GM10266 (cell line): ENCODE measurements around the gene MAPK14.

Experiments used
- DNase-seq: peaks from one replicate; pipeline ENCODE4 v3.0.0; 2012; ENCODE audit errors: extremely low spot score
- TF ChIP-seq, protein P1 (sequence below): IDR thresholded peaks from 2 replicates; pipeline ENCODE4 v1.5.1; 2012; ENCODE audit warnings: mild to moderate bottlenecking, low read depth; ENCODE audit not compliant: control insufficient read depth, insufficient read depth; ENCODE audit errors: missing control alignments

Gene MAPK14

DNA sequence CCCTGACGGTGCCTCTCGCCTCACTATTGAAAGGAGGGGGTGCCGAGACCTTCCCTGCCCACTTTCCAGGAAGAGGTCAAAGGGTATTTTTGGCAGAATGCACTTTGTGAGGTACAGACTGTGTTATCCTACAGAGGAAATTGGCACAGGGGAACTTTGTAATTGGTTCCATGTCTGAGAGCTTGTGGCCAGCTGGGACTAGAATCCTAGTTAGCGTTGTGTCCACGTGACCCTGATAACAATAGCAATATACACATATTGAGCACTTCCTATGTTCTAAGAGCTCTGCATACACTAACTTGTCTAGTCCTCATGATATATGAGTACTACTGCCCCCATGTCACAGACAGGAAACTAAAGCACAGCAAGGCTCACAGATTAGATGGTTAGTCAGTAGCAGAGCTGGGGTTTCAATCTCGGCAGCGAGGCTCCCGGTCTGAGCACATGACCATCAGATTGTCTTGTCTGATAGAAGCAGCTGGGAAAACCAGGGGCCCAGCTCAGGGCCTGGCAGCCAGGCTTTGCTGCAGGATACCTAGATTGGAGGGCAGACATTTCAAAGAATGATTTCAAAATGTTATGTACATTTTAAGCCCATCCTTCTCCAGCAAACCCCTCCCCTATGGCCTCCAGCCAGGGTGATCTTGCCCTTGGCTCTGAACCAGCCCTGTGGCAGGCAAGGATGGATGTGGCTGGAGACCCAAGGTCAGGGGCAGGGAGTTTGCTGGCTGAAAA, 104.1 kb downstream of the MAPK14 start:
- DNase-seq = peak; percentile 85
- TF ChIP-seq, protein P1, sequence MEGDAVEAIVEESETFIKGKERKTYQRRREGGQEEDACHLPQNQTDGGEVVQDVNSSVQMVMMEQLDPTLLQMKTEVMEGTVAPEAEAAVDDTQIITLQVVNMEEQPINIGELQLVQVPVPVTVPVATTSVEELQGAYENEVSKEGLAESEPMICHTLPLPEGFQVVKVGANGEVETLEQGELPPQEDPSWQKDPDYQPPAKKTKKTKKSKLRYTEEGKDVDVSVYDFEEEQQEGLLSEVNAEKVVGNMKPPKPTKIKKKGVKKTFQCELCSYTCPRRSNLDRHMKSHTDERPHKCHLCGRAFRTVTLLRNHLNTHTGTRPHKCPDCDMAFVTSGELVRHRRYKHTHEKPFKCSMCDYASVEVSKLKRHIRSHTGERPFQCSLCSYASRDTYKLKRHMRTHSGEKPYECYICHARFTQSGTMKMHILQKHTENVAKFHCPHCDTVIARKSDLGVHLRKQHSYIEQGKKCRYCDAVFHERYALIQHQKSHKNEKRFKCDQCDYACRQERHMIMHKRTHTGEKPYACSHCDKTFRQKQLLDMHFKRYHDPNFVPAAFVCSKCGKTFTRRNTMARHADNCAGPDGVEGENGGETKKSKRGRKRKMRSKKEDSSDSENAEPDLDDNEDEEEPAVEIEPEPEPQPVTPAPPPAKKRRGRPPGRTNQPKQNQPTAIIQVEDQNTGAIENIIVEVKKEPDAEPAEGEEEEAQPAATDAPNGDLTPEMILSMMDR = no peak

DNA sequence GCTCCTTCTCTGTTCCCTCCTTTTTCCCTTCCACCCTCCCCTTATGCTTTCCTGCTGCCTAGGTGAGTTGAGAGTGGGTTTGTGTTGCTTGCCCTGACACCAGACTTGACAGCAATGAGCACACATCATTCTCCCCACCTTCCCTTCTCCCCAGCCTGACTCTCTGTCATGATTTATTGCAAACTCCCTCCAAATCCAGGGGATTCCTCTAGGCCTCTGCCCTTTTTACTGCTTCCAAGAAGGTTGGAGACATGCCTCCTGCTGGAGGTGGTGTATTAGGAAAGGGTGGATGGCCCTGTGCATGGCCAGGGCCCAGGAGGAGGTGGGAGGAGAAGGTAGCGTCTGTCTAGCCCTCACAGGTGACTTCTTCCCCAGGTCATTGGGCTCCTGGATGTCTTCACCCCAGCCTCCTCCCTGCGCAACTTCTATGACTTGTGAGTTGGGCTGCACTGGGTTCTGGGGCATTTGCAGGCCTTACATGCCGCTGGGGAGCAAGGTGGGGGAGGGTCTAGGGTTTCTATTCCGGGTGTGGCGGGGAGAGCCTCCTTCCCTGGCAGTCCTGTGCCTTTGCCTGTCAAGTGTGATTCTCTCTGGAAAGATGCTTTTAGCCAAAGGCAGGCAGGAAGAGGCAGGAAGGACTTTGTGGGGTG, 104.8 kb downstream of the MAPK14 start:
- DNase-seq = no peak
- TF ChIP-seq, protein P1 = no peak

DNA sequence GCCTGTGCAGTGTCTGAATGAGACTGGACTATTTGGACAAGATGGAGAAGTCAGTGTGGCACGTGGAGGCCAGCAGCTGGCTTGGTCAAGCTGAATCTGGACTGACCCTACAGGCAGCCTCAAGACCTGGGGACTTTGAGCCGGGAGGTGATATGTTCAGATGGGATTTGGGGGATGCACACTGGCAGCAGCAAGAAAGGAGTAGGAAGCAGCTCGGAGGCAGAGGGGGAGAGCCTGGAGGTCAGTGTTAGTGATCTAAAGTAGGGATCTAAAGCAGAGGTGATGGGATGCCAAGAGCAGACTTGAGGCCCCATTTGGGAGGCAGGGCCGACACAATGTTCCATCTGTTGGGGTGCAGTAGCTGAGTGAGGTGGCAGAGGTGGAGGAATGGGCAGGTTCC, 105.5 kb downstream of the MAPK14 start:
- no peak for DNase-seq
- TF ChIP-seq, protein P1 = no peak

DNA sequence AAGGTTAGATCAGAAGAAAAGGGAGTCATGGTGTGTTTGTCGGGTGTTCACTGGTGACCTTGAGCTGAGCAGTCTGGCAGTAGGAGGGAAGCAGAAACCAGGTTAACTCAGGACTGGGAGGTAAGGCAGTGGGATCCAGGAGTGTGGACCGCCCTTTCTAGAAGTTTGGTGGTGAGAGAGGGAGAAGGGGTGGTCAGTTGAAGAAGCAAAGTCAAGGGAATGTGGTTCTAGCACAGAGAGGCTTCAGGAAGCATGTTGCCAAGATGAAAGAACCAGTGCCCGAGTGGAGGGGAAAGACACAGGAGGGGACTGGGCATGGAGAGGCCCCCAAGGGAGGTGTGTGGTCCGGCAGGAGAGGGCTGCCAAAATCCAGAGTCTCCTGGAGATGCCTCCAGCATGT, 106.3 kb downstream of the MAPK14 start:
- TF ChIP-seq, protein P1 = no peak
- DNase-seq = no peak

DNA sequence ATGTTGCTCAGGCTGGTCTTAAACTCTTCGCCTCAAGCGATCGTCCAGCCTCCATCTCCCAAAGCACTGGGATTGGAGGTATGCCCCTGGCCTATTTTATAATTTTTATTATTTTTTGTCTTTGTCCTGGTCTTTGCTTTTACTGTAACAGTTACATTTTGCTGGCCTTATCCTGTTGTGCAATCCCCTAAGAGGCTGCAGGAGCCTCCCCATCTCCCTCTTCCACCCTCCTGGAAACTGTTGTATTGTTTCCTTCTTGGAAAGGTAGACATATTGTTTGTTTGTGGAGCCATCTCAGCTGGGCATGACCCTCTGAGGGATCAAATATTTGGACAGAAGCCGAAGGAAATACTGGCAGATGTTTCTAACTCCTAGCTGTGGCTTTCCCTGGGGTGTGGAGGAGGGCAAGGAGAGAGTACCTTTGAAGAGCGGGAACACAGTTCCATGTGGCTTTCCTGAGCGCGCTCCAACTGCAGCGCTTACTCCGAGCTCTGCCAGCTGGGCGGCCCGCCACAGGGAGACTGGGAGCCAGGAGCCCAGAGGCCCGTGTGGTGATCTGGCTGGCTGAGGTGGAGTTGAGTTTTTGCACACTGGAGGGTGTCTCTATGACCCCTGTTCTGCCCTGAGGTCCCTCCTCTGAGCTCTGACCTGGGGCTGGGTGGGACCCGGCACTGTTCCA, 107.6 kb downstream of the MAPK14 start:
- DNase-seq = no peak
- TF ChIP-seq, protein P1 = no peak

DNA sequence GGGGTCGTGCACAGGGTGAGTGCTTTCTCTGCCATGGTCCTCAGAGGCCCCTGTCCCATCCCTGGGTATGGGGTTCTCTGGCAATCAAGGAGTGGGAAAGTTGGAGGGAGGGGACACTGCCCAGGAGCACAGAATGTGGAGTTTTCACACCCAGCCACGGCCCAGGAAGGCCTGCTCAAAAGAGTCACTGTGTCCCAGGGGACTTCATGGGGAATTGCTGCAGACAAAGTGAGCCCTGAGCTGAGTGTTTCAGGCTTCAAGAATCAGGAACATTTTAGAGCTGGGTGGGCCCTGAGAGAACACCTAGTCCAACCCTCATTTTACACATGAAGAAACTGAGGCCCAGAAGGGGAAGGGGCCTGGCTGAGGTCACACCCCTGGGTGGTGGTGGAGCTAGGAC, 108.4 kb downstream of the MAPK14 start:
- DNase-seq = no peak
- TF ChIP-seq, protein P1 = no peak

DNA sequence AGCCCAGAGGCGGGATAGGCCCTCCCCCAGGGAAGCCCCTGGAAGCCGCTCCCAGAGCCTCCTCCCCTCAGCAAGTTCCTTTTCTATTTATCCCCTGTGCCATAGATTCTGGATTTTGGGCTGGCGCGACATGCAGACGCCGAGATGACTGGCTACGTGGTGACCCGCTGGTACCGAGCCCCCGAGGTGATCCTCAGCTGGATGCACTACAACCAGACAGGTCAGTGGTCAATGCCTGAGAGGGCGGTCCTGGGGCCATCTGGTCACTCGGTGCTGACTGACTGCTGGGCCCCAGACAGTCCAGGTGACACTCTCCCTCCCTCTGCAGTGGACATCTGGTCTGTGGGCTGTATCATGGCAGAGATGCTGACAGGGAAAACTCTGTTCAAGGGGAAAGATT, 108.9 kb downstream of the MAPK14 start:
- TF ChIP-seq, protein P1 = no peak
- DNase-seq = no peak
